Activated naive CD8-positive, alpha-beta T cell treated with anti-CD3 and anti-CD28 coated beads for 36 hours (primary cell): Measurements from ENCODE around the gene KLHDC10. TPM values are rescaled to one million over a fixed set of nuclear protein-coding genes. Genes with fewer than 3 reads are reported as not detected.
A peak's percentile ranks its signal among the peaks of the same experiment; 100 is the strongest.
"Not testable (repeated sequence)": the region's sequence is repeated elsewhere in the genome, so short reads cannot be mapped to it uniquely, and the experiment has no call there.

ENCODE experiments used
- DNase-seq: peaks from one replicate; pipeline ENCODE4 v3.0.0; 2021
- H3K27ac Mint-ChIP-seq: one replicate; pipeline ENCODE4 v1.8.0; 2022; ENCODE audit warnings: mild to moderate bottlenecking, moderate library complexity, mixed read lengths
- H3K27me3 Mint-ChIP-seq: one replicate; pipeline ENCODE4 v1.8.0; 2022; ENCODE audit warnings: mild to moderate bottlenecking, mixed read lengths
- H3K36me3 Mint-ChIP-seq: one replicate; pipeline ENCODE4 v1.8.0; 2021; ENCODE audit warnings: mild to moderate bottlenecking, mixed read lengths
- H3K4me1 Mint-ChIP-seq: one replicate; pipeline ENCODE4 v1.8.0; 2021; ENCODE audit warnings: mixed read lengths
- H3K4me3 Mint-ChIP-seq: one replicate; pipeline ENCODE4 v1.8.0; 2022; ENCODE audit warnings: mild to moderate bottlenecking, moderate library complexity, mixed read lengths
- H3K9me3 Mint-ChIP-seq: one replicate; pipeline ENCODE4 v1.8.0; 2022; ENCODE audit warnings: mixed read lengths
- total RNA-seq, 2 experiments: library from RNA; stranded (reverse); gene quantifications; one replicate each; pipeline ENCODE4 v1.2.3, GENCODE V29; 2021

Gene KLHDC10
- total RNA-seq, 2 experiments from 2014 or later, result 15.3 TPM

DNA sequence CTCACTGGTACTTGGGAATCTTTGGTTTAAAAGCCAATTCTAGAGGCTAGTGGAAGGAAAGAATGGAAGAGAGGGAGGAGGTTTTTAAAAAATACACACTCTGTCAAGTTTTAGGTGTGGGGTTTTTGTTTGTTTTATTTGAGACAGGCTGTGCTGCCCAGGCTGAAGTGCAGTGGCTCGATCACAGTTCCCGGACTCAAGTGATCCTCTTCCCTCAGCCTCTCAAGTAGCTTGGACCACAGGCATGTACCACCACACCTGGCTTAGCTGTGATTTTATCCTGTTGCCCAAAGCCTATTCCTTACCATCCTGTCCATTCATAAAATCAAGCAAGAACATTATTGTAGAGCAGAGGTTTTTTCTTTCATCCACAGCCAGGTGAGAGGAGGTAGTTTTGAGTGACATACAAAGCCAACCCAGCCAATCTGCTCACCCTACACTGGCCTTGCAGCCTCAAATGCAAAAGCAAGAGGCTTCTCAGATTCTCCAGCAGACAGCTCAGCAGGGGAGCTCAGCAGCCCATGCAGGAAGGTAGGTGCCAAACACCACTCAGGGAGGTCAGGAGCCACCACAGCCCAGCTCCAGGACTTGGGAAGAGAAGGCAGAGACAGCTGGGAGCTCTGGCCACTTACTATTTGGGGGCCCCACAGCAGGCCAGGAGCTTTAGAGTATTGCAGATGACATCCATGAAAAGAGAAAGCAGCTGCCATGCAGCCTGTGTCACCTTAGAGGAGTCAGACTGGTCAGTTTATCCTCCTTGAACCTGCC is 69.0 kb downstream of the KLHDC10 start:
- no peak for DNase-seq
- no peaks in the 10 kb centered on the region for H3K27me3 Mint-ChIP-seq
- no peaks in the 10 kb centered on the region for H3K9me3 Mint-ChIP-seq
- no peak overlapping the region for H3K27ac Mint-ChIP-seq
- peaks cover 14% of the 10 kb centered on the region for H3K4me1 Mint-ChIP-seq
- H3K4me3 Mint-ChIP-seq, result no peak overlapping the region
- H3K36me3 Mint-ChIP-seq, result peaks cover 10% of the 10 kb centered on the region

DNA sequence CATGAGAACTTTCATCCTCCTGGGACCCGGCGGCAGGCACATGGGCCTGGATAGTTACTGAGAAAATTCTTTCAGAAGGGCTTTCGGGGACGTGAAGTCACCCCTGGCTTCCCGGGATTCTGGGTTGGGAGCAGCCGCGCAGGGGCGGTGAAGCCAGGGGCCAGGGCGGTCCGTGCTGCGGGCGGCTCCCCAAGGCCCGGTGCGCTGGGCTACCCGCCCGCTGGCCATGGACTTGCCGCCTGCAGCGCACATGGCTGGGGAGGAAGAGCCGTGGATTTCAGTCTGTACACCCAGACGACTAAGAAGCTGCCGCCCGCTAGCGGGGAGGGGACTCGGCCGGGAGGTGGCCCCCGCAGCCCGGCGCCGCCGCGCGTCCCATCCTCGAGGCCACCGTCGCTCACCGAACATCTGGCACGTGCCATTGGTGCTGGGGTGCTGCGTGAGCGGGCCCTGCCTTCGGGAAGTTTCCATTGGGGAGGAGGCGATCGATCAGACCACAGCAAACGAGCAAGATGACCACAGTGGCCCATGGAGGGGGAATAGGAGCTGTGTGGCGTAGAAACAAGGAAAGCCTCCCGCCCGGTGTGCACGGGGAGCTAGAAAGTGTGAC is 70.3 kb downstream of the KLHDC10 start:
- Mint-ChIP-seq H3K36me3 (peaks cover 10% of the 10 kb centered on the region), H3K9me3 (no peaks in the 10 kb centered on the region), H3K27ac (no peak overlapping the region), H3K4me1 (peaks cover 12% of the 10 kb centered on the region), H3K4me3 (peak overlapping the region; percentile 60), H3K27me3 (no peaks in the 10 kb centered on the region)
- no peak for DNase-seq

DNA sequence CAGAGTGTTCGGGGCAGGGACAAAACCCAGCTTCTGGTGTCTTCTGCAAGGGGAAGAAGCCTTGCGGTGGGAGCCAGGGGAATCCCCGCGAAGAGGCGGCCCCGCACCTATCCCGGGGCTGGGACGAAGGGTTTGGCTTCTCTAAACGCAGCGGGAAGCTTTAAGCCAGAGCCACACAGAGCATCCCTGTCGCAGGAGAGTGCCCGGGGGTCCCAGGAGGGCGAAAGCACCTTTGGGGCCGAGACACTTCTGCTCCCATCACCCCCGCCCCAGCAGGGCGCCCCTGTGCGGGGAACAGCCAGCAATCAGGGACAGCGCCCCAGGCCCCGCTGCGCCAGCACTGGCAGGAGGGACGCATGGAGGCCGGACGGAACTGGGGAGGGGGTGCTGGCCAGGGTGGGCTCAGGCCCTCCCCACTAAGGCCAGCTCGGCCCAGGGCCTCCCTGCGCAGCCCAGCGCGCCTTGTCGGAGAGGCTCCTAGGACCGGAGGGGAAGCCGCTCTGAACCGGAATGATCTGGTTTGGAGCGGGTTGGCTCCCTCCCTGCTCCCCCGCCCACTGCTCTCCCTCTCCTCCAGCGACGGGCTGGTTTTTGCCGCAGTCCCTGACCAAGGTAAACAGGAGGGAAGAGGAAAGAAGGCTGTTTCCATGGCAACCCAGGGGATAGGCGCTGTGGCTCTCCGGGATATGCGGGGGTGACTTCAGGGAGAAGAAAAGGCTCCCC is 71.0 kb downstream of the KLHDC10 start:
- Mint-ChIP-seq H3K27ac (peak overlapping the region; percentile 17), H3K36me3 (peaks cover 7% of the 10 kb centered on the region), H3K4me3 (peak overlapping the region; percentile 64), H3K27me3 (no peaks in the 10 kb centered on the region), H3K9me3 (no peaks in the 10 kb centered on the region), H3K4me1 (peaks cover 7% of the 10 kb centered on the region)
- DNase-seq, result peak; percentile 35

DNA sequence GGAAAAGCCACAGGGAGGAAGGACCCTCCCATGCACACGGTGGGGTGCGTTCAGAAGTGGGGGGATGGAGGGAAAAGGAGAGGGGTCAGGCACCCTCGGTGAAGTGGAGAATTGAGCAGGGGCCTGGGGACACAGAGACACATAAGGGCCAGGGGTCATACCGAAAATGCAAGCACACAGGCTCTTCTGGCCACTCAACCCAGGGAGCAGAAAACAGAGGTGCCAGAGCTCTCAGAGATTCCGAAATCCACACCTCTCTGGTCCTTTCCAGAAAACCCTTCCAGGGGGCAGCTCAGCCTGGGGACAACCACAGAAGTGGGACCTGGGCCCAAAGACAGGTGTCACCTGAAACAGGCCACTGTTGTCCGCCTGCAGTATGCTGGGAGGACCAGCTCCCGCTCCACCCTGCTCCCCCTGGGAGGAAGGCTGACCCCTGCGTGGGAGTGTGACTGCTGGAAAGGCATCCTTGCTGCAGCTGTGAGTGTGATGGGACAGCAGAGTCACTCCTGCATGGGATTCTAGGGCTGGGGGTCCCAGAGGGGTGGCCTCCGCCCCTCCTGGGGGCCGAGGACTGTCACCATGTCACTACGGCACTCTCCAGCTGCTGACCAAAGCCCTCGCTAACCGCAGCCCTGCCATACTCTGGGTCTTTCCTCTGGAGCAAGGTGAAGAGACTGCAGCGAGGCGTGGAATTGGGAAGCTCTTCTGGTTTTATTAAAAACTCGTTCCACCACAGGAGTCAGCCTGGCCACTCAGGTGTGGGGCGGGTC is 71.7 kb downstream of the KLHDC10 start:
- H3K9me3 Mint-ChIP-seq, result no peaks in the 10 kb centered on the region
- peaks cover 7% of the 10 kb centered on the region for H3K4me1 Mint-ChIP-seq
- no peak overlapping the region for H3K27ac Mint-ChIP-seq
- no peak for DNase-seq
- no peaks in the 10 kb centered on the region for H3K27me3 Mint-ChIP-seq
- peaks cover 7% of the 10 kb centered on the region for H3K36me3 Mint-ChIP-seq
- peak overlapping the region; percentile 64 for H3K4me3 Mint-ChIP-seq

DNA sequence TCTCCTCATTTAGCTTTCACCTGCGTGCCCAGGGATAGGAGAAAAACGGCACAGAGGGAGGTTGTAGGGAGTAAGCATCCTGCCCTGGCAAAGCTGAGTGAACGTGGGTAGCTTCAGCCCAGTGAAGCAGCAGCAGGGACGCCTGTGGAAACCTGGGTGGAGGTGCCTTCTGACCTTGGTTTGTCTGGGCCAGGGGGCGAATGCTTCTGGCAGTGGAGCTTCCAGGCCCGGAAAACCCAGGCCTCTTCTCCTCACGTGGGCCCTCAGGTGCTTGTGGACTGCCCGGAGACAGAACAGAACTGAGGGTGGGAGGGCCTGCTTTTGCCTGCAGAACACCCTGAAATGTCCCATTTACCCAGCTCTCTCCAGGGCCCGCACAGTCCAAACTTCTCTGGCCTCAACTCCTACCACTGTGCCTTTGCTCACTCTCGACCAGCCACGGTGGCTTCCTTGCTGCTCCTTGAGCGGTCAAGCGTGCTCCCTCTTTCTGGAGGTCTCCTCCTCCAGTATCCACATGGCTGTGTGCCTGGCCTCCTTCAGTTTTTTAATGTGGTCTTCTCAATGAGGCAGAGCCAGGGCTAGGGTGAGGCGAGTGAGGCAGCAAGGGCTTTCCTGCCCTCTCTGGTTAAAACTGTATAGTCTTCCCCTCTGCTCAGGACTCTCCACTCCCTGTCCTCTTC is 72.5 kb downstream of the KLHDC10 start:
- Mint-ChIP-seq H3K27me3 (no peaks in the 10 kb centered on the region), H3K4me3 (no peak overlapping the region), H3K4me1 (peaks cover 7% of the 10 kb centered on the region), H3K36me3 (peaks cover 3% of the 10 kb centered on the region), H3K27ac (no peak overlapping the region), H3K9me3 (no peaks in the 10 kb centered on the region)
- DNase-seq, result no peak

DNA sequence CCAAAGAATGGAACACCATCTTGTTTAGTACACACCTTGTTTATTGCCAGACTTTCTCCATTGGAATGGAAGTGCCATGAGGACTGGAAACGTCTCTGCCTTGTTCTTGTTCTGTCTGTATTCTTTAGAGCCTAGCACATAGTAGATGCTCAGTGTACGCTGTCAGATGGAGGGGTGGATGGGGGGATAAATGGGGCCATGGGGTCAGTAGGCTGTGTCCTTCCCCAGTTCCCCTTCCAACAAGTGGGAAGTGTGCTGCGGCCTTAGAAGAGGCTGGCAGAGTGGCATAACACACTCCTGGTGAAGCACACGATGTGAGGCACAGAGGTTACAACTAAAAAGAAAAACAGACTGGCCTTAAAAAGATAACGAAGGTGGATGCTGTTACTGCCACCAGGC is 73.0 kb downstream of the KLHDC10 start:
- no peaks in the 10 kb centered on the region for H3K9me3 Mint-ChIP-seq
- DNase-seq, result no peak
- H3K4me1 Mint-ChIP-seq, result peaks cover 7% of the 10 kb centered on the region
- no peaks in the 10 kb centered on the region for H3K36me3 Mint-ChIP-seq
- H3K4me3 Mint-ChIP-seq, result no peak overlapping the region
- H3K27ac Mint-ChIP-seq, result no peak overlapping the region
- H3K27me3 Mint-ChIP-seq, result no peaks in the 10 kb centered on the region

DNA sequence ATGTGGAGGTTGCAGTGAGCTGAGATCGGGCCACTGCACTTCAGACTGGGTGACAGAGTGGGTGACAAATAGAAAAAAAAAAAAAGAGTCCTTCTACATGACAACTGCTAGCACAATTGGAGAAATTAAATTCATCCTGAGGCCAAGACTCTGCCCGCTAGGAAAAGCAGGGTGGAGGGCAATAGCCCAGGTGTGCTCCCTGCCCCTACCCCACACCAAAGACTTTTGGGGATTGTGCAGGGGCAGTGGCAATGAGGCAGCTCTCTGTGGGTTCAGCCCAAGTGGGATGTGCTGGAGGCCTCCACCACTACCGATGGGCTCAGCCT is 73.6 kb downstream of the KLHDC10 start:
- DNase-seq, result no peak
- no peak overlapping the region for H3K4me3 Mint-ChIP-seq
- peaks cover 7% of the 10 kb centered on the region for H3K4me1 Mint-ChIP-seq
- H3K9me3 Mint-ChIP-seq, result no peaks in the 10 kb centered on the region
- H3K36me3 Mint-ChIP-seq, result no peaks in the 10 kb centered on the region
- H3K27me3 Mint-ChIP-seq, result peaks cover 6% of the 10 kb centered on the region
- H3K27ac Mint-ChIP-seq, result no peak overlapping the region

DNA sequence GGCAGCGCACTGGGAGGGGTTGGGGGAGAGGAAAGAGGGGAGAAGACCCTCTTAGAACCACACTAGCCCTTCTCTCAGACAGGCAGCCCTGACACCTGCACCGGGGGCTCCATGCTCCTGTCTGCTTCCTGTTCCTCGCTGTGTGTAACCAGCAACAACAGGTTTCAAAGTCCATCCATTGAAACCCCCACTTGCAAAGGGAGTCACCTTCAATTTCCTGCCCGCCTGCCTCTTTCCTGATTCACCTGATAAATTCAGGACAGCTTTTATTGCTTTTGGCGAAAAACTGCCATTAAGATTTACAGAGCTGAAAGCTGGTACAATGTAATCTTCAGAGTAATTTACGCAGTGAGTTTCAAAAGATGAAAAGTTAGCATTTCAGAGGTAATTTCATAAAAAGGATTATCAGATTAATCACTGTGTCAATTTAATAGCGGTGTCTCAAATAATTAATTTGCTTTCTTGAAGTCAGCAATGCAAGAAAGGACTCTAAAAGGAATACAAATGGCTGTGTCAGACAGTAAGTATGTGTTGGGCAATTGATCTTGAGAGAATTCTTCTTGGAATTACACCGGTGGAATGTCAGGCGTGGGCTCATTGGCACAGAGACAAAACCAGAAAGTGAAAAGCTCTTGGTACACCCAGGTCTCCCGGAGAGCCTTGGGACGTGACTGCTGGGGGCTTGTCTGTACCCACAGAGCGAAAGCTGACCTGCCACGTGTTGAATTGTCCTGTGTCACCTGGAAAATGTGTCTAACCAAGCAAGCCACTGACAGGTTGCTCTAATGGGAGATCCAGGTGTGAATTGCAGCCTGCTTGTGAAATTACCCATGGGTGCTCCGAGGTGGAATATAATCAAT is 74.2 kb downstream of the KLHDC10 start:
- Mint-ChIP-seq H3K4me1 (peaks cover 7% of the 10 kb centered on the region), H3K36me3 (no peaks in the 10 kb centered on the region), H3K27ac (no peak overlapping the region), H3K27me3 (peaks cover 10% of the 10 kb centered on the region), H3K4me3 (no peak overlapping the region), H3K9me3 (no peaks in the 10 kb centered on the region)
- DNase-seq, result no peak

DNA sequence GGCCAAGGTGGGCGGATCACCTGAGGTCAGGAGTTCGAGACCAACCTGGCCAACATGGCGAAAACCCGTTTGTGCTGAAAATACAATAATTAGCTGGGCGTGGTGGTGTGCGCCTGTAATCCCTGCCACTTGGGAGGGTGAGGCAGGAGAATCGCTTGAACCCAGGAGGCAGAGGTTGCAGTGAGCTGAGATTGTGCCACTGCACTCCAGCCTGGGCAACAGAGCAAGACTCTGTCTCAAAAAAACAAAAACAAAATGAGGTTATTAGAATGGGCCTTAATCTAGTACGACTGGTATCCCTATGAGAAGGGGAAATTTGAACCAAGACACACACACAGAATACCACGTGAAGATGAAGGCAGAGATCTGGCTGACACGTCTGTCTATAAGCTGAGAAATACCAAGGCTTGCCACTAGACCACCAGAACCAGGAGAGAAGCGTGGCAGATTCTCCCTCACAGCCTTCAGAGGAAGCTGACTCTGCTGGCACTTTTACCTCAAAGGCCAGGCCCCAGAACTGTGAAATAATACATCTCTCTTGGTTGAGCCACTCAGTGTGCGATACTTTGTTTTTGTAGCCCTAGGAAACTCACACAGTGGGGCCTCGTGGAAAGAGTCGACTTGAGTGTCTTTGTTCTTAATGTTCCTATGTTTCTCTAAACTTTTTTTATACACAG is 75.2 kb downstream of the KLHDC10 start:
- Mint-ChIP-seq H3K4me3 (no peak overlapping the region), H3K27ac (no peak overlapping the region), H3K9me3 (no peaks in the 10 kb centered on the region), H3K4me1 (peaks cover 7% of the 10 kb centered on the region), H3K36me3 (no peaks in the 10 kb centered on the region), H3K27me3 (peaks cover 13% of the 10 kb centered on the region)
- no peak for DNase-seq

DNA sequence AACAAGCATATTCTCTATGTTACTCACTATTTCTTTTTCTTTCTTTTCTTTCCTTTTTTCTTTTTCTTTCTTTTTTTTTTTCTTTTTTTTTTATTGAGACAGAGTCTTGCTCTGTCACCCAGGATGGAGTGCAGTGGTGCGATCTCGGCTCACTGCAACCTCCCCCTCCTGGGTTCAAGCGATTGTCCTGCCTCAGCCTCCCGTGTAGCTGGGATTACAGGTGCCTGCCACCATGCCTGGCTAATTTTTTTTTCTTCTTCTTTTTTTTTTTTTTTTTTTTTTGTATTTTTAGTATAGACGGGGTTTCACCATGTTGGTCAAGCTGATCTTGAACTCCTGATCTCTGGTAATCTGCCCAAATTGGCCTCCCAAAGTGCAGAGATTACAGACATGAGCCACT is 75.8 kb downstream of the KLHDC10 start:
- H3K4me3 Mint-ChIP-seq, H3K4me1 Mint-ChIP-seq, H3K36me3 Mint-ChIP-seq, DNase-seq, H3K27ac Mint-ChIP-seq, H3K9me3 Mint-ChIP-seq: not testable (repeated sequence)
- H3K27me3 Mint-ChIP-seq, result peaks cover 14% of the 10 kb centered on the region

DNA sequence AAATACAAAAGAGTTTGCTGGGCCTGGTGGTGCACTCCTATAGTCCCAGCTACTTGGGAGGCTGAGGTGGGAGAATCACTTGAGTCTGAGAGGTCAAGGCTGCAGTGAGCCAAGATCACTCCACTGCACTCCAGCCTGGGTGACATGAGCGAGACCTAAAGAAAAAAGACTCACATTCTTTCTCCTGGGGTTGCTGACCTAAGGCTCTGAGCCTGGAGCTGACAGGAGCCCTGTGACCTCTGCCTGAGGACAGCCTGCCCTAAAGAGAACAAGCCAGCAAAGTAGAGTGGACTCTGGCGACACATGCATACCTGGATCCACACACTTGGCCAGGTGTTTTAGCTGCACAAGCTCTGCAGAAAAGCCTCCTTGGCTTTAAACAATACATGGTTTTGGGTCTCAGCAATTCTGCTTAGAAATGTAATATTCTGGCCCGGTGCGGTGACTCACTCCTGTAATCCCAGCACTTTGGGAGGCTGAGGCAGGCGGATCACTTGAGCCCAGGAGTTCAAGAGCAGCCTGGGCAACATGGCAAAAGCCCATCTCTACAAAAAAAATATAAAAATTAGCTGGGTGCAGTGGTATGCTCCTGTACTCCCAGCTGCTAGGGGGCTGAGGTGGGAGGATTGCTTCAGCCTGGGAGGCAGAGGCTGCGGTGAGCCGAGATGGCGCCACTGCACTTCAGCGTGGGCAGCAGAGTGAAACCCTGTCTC is 76.5 kb downstream of the KLHDC10 start:
- DNase-seq, result no peak
- Mint-ChIP-seq H3K4me3 (no peak overlapping the region), H3K36me3 (no peaks in the 10 kb centered on the region), H3K27me3 (peaks cover 14% of the 10 kb centered on the region), H3K27ac (no peak overlapping the region), H3K9me3 (no peaks in the 10 kb centered on the region), H3K4me1 (no peaks in the 10 kb centered on the region)

DNA sequence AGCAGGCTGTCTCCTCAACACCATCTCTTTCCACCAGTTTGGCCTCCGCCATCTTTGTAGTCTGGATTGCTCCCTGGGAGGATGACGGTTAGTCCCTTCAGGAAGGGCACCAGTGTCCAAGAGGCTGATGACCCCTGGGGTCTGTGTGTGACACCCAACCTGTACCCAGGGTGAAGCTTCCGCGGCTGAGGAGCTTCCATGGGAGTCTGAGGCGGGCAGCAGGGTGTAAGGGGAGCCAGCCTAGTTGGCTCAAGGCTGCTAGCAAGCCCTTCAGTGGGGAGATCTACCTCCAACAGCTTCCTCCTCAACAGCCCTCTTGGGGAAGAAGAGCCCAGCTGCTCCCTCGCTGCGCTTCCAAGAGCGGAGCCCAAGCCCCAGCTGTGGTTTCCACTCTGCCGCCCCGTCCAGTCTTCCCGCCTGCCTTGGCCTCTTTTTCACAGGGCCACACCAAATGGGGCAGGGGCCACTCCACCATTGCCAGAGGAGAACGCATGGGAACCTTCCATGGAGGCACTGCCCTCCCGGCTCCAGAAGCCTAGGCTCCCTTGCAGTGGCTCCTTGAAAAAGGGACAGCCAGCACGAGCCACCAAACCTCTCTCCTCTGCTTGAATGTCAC is 77.5 kb downstream of the KLHDC10 start:
- Mint-ChIP-seq H3K27ac (no peak overlapping the region), H3K36me3 (no peaks in the 10 kb centered on the region), H3K9me3 (no peaks in the 10 kb centered on the region), H3K4me3 (no peak overlapping the region), H3K27me3 (peaks cover 14% of the 10 kb centered on the region), H3K4me1 (no peaks in the 10 kb centered on the region)
- no peak for DNase-seq

DNA sequence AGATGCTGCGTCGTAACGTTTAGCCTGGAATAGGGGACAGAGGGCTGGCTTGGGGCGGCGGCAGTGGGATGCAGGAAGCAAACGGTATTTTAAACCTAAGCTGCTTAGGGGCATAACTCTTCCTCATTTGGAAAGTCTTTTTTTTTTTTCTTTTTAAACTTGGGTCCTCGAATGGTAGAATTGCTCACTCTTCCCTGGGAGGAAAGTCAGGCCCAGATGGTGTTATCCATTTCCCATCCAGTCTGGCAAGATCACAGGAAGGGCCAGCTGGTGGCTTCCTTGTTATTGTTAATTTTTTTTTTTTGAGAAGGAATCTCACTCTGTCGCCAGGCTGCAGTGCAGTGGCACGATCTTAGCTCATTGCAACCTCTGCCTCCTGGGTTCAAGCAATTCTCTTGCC is 78.2 kb downstream of the KLHDC10 start:
- Mint-ChIP-seq H3K36me3 (no peaks in the 10 kb centered on the region), H3K27ac (no peak overlapping the region), H3K9me3 (no peaks in the 10 kb centered on the region), H3K27me3 (peaks cover 14% of the 10 kb centered on the region), H3K4me3 (no peak overlapping the region), H3K4me1 (no peaks in the 10 kb centered on the region)
- no peak for DNase-seq
